ENCODE results near the gene FGF12.

- TF ChIP-seq, protein P1, sequence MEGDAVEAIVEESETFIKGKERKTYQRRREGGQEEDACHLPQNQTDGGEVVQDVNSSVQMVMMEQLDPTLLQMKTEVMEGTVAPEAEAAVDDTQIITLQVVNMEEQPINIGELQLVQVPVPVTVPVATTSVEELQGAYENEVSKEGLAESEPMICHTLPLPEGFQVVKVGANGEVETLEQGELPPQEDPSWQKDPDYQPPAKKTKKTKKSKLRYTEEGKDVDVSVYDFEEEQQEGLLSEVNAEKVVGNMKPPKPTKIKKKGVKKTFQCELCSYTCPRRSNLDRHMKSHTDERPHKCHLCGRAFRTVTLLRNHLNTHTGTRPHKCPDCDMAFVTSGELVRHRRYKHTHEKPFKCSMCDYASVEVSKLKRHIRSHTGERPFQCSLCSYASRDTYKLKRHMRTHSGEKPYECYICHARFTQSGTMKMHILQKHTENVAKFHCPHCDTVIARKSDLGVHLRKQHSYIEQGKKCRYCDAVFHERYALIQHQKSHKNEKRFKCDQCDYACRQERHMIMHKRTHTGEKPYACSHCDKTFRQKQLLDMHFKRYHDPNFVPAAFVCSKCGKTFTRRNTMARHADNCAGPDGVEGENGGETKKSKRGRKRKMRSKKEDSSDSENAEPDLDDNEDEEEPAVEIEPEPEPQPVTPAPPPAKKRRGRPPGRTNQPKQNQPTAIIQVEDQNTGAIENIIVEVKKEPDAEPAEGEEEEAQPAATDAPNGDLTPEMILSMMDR (IDR thresholded peaks at IDR 0.05 in 4 of 5, conservative IDR thresholded peaks at IDR 0.05 in 1 of 5): no peak
- TF ChIP-seq POLR2A (IDR thresholded peaks at IDR 0.05): no peak
Measured at GRCh38 chr3:192331749-192332385, 395.5 kb downstream of the FGF12 start.
